GM18907 (cell line): ENCODE data around the gene TYROBP.
"Not testable (repeated sequence)": the region's sequence is repeated elsewhere in the genome, so short reads cannot be mapped to it uniquely, and the experiment has no call there.

ENCODE experiments used
- ATAC-seq: cut with Tn5 transposase; IDR thresholded peaks from one replicate; pipeline ENCODE4 v1.9.1; 2021; ENCODE audit warnings: mild to moderate bottlenecking, moderate library complexity; ENCODE audit not compliant: unreplicated experiment

The TYROBP gene

DNA sequence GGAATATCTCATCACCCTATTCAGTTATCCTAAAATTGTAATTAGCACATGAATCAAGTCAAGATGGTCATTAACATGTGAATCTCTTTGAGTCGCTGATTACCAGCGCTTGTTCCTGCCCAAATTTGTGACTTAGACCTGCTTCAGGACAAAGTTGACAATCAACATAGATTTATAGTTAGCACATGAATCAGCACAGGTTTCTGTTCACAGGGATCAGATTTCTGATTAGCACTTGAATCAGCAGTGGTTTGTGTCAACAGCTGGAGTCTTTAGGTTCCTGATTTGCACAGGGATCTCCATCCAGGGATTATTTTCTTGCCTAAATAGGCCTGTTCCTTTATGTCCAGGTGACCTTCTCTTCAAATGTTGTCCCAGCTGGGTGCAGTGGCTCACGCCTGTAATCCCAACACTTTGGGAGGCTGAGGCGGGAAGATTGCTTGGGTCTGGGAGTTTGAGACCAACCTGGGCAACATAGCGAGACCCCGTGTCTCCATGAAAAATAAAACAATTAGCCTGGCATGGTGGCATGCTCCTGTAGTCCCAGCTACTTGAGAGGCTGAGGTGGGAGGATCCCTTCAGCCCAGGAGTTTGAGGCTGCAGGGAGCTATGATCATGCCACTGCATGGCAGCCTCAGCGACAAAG lies 24.3 kb upstream of the TYROBP start:
- ATAC-seq = no peak

DNA sequence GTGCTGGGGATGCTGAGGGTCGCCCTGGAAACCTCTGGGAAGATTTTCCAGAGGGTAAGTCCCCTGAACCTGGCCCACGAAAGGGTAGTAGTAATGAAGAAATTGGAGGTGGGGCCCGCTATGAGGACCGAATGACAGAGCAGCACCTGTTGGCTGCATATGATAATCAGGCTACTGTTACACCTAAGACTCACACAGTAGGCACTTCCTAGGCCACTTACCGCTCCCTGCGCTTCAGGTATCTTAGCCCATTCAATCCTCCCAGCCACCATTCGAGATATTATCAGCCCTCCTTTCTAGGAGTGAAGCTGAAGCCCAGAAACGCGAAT lies 23.7 kb upstream of the TYROBP start:
- no peak for ATAC-seq

DNA sequence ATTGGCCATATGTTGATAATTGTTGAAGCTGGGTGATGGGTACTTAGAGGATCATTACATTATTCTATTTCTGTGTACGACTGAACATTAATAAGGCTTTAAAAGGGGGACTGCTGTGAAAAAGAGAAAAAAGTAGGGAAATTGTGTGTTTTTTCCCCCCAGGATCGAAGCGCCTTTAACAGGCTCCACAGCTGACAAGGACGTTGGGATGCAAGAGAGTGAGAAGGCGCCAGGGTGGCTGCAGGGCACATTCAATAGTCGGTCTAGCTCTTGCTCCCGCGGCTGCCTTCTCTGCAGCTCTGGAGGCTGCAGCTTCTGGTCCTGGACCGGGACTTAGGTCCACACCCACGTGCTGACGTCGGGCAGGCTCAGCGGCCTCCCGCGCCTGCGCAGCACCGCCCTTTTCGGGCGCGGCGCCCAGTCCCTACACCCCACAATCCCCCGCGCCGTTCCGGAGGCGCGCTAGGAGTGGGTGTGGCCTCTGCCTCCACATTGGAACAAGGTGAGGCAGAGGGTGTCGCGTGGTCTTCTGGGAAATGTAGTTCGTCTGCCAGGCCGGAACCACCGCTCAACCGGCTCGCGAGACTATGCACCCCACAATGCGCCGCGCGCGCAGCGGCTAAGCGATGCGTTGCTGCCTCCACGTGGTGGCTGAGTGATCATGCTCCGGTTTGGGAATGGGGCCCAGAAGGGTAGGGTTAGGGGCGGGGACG lies 23.2 kb upstream of the TYROBP start:
- ATAC-seq = peak; percentile 95

DNA sequence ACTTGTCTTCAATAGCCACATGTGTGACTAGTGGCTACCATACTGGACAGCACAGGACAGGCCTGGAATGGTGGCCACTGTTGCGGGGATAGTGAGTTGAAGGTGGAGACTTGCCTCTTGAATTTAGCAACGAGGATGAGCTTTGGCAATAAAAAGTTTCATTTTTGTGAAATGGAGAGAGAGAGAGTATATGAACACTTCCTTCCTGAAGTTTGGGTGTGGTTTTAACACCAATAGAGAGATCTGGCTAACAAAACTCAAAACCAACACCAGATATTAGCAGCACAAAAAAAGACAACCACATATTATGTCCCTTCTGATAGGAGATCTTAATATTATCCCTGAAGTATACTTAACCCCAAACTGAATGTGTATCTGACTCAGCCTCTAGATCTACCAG lies 21.8 kb upstream of the TYROBP start:
- ATAC-seq = no peak

DNA sequence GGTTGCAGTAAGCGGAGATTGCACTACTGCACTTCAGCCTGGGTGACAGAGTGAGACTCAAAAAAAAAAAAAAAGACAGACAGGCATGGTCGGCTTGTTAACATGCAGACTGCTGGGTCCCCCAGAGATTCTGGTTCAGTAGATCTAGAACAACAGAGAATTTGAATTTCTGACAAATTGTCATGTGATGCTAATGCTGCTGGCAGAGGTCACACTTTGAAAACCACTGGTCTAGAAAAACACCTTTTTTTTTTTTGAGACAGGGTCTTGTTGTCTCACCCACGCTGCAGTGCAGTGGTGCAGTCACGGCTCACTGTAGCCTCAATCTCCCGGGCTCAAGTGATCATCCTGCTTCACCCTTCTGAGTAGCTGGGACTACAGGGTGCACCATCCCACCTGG lies 20.4 kb upstream of the TYROBP start:
- no peak for ATAC-seq

DNA sequence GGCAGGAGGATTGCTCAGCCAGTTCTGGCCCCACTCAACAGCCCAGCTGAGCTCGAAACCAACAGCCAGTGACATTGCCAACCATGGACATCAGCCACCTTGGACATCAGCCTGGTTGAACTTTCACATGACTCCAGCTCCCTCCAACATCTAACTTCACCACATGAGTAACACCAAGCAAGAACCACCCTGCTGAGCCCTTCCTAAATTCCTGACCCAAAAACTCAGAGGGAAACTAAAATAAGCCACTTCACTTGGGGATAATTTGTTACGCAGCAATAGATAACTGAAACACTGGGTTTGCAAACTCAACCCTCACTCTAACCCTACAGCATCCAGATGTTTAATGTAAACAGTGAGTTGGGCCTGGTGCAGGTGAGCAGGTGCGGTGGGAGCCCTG lies 17.4 kb upstream of the TYROBP start:
- no peak for ATAC-seq

DNA sequence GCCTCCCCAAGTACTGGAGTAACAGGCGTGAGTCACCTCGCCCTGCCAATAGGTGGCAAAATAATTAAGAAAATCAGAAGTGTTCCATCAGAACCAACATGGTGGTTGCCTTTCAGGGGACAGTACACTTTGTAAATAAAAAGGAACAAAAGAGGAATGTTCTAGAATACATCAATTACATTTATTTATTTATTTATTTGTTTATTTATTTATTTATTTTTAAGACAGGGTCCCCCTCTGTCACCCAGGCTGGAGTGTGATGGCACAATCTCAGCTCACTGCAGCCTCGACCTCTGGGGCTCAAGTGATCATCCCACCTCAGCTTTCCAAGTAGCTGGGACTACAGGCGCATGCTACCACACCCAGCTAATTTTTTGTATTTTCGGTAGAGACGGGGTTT lies 12.9 kb upstream of the TYROBP start:
- ATAC-seq = no peak

DNA sequence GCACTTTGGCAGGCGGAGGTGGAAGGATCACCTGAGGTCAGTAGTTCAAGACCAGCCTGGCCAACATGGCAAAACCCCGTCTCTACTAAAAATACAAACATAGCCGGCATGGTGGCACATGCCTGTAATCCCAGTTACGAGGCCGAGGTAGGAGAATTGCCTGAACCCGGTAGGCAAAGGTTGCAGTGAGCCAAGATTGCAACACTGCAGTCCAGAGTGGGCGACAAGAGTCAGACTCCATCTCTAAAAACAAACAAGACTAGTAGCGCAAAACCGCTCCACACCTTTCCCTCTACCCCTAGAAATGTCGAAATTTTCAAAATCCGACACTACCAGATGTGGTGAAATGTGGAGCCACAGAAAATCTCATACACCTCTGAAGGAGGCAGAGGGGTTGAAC lies 11.2 kb upstream of the TYROBP start:
- ATAC-seq = no peak

DNA sequence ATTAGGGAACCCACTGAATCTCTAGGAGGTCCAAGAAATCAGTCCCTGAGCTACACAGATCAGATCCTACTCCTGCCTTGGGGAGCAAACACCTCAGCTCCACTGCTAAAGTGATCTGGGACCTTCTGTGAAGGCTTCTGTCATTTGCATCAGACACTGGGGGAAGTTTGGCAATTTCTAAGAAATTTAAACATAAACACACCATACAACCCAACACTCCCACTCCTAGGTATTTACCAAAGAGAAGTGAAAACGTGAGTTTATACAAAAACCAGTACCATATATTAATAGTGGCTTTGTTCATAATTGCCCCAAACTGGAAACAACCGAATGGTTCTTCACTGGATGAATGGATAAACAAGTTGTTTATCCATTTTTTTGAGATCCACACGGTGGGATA lies 7.3 kb upstream of the TYROBP start:
- no peak for ATAC-seq

DNA sequence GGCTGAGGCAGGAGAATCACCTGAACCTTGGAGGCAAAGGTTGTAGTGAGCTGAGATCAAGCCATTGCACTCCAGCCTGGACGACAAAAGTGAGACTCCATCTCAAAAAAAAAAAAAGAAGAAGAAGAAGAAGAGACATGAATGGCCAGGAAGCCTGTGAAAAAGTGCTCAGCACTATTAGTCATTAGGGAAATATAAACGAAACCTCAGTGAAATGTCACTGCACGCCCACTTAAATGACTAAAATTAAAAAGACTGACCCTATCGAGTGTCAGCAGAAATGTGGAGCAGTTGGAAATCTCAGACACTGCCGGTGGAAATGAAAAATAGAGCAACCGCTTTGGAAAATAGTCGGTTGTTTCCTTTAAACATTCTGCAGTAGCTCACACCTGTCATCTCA lies 5.5 kb upstream of the TYROBP start:
- ATAC-seq = no peak

DNA sequence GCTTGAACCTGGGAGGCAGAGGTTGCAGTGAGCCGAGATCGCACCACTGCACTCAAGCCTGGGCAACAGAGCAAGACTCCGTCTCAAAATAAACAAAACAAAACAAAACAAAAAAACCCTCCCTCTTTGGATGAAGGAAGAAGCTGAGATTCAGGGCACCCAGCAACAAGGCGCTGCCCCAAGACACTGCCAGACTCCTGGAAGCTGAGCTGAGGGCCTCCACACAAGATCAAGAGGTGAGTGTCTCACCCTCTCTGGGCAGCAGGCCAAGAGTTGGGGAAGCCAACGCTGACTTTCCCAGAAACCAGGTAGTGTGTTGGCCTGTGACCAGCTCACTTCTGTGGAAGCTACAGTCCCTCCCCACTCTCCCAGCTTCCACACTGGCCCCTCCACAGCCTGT lies 3.7 kb upstream of the TYROBP start:
- no peak for ATAC-seq

DNA sequence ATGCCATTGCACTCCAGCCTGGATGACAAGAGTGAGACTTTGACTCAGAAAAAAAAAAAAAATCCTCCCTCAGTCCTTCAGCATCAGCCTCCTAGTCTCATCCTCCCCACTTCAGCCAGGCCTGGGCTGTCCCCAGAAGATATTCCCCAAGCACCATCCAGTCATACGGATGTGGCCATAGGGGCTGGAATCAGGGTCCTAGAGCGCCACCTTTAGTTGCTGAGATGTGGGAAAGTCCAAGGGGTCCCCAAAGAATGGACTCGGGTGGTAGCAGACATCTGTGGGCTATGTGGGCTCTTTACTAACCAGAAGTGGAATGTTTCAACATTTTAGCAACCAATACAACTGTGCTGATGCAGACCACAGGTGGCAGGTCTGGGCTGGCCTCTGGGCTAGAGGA lies 3.1 kb upstream of the TYROBP start:
- no peak for ATAC-seq

DNA sequence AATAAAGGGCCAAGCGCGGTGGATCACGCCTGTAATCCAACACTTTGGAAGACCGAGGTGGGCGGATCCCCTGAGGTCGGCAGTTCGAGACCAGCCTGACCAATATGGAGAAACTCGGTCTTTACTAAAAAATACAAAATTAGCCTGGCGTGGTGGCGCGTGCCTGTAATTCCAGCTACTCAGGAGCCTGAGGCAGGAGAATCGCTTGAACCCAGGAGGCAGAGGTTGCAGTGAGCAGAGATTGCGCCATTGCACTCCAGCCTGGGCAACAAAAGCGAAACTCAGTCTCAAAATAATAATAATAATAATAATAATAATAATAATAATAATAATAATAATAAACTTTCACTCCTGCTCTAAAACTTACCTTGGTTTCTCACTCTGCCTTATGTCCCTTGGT lies 2.3 kb upstream of the TYROBP start:
- ATAC-seq = not testable (repeated sequence)

DNA sequence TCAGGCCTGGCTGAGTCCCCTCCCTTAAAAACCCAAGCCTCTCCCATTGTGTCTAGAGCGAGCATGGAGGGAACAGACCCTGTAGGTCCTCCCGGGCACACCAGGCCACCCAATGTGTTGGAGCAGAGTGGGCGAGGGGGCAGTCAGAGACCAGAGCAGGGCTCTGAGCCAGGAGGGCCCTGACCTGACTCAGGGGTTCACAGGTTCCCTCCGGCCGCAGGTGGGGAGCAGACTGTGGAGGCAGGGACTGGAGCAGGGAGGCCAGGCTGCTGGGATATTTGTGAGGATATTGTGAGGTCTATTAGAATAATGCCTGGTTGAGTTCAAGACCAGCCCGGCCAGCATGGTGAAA lies 1.6 kb upstream of the TYROBP start:
- ATAC-seq = no peak

DNA sequence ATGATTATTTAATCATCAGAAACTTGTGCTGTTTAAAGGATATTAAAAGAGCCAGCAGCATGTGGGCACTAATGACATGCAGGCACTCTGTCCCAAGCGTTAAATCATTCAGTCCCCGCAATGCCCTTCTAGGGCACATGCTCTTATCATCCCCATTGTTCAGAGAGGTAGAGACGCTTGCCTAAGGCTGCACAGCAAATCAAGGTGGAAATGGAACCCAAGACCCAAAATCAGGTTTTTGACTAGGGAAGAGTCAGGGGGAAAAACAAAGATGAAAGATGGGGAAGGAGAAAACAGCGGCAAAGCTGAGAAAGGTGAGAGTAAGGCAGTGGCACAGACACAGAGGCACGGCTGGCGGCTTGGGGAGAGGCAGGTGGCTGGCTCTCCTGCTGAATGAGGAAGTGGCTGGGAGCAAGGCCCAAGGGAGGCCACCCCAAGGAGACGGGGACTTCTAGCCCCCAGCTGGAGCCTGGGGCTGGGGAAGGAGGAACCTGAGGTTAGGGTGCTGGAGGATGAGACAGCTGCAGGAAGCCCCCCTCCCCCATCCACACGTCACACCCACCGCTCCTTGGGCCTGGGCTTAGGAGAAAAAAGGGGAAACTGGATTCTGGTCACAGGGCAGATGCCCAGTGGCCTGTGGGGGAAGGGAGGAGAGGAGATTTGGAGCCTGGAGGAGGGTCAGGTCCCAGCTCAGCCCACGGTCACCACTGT lies 1.0 kb upstream of the TYROBP start:
- peak; percentile 45 for ATAC-seq

DNA sequence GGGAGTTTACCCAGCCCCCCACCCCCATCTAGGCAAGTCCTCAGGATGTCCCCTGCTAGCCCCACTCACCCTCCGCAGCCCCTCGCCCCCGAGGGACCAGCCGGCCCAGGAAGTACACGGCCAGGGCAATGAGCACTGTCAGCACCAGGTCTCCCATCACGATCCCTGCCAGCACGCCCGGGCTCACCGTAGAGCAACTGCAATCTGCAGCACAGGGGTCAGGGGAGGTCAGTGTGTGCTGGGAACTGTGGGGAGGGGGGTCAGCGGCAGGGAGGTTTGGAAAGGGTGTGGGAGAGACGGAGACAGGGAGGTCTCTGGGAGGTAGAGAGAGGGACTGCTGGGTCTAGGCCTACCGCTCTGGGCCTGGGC lies 734 bp downstream of the TYROBP start:
- ATAC-seq = no peak

DNA sequence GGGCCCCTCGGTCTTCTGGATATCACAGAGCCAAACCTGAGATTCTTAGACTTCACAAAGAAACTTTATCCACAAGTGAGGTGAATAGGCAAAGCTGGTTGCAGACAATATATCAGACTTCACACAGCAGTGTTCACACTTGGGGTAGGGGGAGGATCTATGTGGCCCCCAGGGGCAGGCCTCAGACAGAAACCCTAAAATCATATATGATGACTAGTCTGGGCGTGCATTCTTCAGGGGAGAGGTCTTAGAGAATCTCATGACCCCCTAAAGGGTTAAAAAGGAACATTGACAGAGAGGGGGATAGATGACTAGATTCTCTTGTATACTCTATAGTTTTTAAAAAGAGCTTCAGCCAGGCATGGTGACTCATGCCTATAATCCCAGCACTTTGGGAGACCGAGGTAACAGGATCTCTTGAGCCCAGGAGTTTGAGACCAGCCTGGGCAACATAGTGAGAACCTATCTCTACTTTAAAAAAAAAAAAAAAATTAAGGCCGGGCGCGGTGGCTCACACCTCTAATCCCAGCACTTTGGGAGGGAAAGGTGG lies 2.8 kb downstream of the TYROBP start:
- ATAC-seq = no peak

DNA sequence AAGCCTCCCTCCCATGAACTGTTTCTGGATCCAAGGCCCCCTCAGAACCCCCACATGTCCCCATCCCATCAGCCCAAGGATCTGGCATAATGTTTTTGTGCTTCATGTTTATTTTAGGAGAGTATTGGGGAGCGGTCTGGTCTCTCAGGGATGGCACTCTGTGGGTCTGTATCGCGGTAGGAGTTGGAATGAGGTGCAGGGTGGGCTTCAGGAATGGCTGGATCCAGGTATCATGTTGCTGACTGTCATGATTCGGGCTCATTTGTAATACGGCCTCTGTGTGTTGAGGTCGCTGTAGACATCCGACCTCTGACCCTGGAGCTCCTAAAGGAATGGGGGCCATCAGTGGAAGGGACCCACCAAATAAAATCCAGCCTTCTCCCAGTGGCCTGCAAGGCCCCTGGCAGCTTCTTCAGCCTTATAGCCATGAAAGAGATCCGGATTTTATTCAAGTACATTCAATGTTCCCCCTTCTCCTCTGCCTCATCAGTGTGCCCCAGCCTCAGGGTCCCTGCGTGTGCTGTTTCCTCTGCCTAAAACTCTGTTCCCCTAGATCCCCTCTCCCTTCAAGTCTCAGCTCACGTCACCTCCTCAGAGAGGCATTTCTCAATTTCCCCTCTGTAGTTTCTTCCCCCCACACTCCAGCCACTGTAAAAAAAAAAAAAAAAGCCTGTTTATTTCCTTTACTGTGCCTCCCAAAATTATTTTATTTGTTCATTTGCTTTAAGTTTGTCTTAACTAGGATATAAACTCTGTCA lies 3.6 kb downstream of the TYROBP start:
- no peak for ATAC-seq

DNA sequence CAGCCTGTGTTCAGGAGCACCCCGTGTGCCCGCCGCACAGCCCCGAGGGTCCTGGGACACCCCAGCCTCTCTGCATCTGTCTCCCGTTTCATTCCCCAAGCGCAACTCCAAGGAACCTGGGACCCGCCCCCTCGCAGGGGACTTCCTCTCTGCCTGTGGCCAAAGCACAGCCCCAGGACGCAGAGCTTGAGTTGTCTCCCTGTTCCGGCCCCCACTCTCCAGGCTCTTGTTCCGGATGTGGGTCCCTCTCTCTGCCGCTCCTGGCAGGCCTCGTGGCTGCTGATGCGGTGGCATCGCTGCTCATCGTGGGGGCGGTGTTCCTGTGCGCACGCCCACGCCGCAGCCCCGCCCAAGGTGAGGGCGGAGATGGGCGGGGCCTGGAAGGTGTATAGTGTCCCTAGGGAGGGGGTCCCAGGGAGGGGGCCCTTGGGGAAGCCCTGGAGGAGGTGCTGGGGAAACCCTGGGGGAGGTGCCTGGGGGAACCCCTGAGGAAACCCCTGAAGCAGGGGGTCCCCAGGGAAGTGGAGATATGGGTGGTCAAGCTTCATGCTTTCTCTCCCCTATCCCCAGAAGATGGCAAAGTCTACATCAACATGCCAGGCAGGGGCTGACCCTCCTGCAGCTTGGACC lies 4.4 kb downstream of the TYROBP start:
- ATAC-seq = peak; percentile 50

DNA sequence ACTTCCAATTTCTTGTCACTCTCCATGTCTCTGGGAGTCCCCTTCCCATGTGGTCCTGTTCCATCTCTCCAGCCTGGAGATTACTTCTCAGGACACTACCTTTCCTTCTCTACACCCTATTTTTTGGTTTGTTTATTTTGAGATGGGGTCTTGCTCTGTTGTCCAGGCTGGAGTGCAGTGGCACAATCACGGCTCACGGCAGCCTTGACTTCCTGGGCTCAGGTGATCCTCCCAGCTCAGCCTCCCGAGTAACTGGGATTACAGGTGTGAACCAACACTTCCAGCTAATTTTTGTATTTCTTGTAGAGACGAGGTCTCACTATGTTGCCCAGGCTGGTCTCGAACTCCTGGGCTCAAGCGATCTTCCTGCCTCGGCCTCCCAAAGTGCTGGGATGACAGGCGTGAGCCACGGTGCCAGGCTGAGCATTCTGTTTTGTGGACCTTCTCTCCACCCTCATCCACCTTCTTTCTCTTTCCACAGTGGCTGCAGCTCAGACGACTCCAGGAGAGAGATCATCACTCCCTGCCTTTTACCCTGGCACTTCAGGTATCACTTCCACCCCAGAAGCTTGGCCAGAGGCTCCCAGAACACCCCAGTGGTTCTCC lies 5.1 kb downstream of the TYROBP start:
- ATAC-seq = no peak
